Keratinocyte (primary cell): ENCODE results near the gene TGDS. TPM values are rescaled to one million over a fixed set of nuclear protein-coding genes. Genes with fewer than 3 reads are reported as not detected.

Source experiments
- DNase-seq: peaks from one replicate; pipeline ENCODE4 v3.0.0-alpha.2; 2011; ENCODE audit warnings: low read depth, missing footprints, low spot score
- FAIRE-seq: peaks from 2 replicates; lab custom pipeline; 2011; peaks lifted over from hg19 to GRCh38; lab: Jason Lieb, UNC
- H2AFZ ChIP-seq: 2 replicates; pipeline ENCODE4 v1.6.0; 2012; ENCODE audit warnings: low read length, control low read depth, inconsistent platforms; ENCODE audit not compliant: control insufficient read depth
- H3K27ac ChIP-seq: 2 replicates; pipeline ENCODE4 v1.5.1; 2011; ENCODE audit warnings: low read length; ENCODE audit not compliant: control insufficient read depth, insufficient read depth
- H3K27me3 ChIP-seq: 3 replicates; pipeline ENCODE4 v1.6.0; 2011; ENCODE audit warnings: low read length; ENCODE audit not compliant: control insufficient read depth, insufficient read depth; ENCODE audit errors: extremely low read depth
- H3K36me3 ChIP-seq, 2 experiments: 2 replicates in 1 of 2; 3 replicates in 1 of 2; pipeline ENCODE4 v1.5.1; 2011; ENCODE audit warnings: low read length in 2 of 2, mild to moderate bottlenecking in 1 of 2; ENCODE audit not compliant: control insufficient read depth in 2 of 2, insufficient read depth in 2 of 2; ENCODE audit errors: extremely low read depth in 1 of 2
- H3K4me1 ChIP-seq: 3 replicates; pipeline ENCODE4 v1.5.1; 2011; ENCODE audit warnings: low read length; ENCODE audit not compliant: control insufficient read depth, insufficient read depth; ENCODE audit errors: extremely low read depth
- H3K4me2 ChIP-seq: 3 replicates; pipeline ENCODE4 v1.6.0; 2011; ENCODE audit warnings: low read depth, low read length; ENCODE audit not compliant: control insufficient read depth, insufficient read depth; ENCODE audit errors: extremely low read depth
- H3K4me3 ChIP-seq, 3 experiments: fragments of 200-600 bp in 1 of 3; sonication (generic) in 1 of 3; 2 replicates in 2 of 3; 3 replicates in 1 of 3; pipeline ENCODE4 v1.5.1; 2011 to 2016; ENCODE audit warnings: low read length in 3 of 3, mild to moderate bottlenecking in 3 of 3, control low read depth in 2 of 3, inconsistent platforms in 1 of 3, low read depth in 1 of 3, mixed read lengths in 1 of 3, mixed run types in 1 of 3, moderate library complexity in 1 of 3; ENCODE audit not compliant: control insufficient read depth in 2 of 3, insufficient read depth in 2 of 3; ENCODE audit errors: extremely low read depth in 1 of 3
- H3K79me2 ChIP-seq: 2 replicates; pipeline ENCODE4 v1.6.0; 2012; ENCODE audit warnings: low read length; ENCODE audit not compliant: control insufficient read depth, insufficient read depth
- H3K9ac ChIP-seq: 3 replicates; pipeline ENCODE4 v1.6.0; 2011; ENCODE audit warnings: low read length; ENCODE audit not compliant: control insufficient read depth, insufficient read depth; ENCODE audit errors: extremely low read depth
- H3K9me1 ChIP-seq: 3 replicates; pipeline ENCODE4 v1.6.0; 2011; ENCODE audit warnings: low read length; ENCODE audit not compliant: control insufficient read depth, insufficient read depth; ENCODE audit errors: extremely low read depth
- H3K9me3 ChIP-seq: 2 replicates; pipeline ENCODE4 v1.5.1; 2012; ENCODE audit warnings: low read depth, low read length; ENCODE audit not compliant: control insufficient read depth
- H4K20me1 ChIP-seq: 3 replicates; pipeline ENCODE4 v1.6.0; 2011; ENCODE audit warnings: low read length; ENCODE audit not compliant: control insufficient read depth, insufficient read depth; ENCODE audit errors: extremely low read depth
- CTCF ChIP-seq, 3 experiments: IDR thresholded peaks in 1 of 3; conservative IDR thresholded peaks in 1 of 3; optimal IDR thresholded peaks in 1 of 3; 2 replicates in 2 of 3; 3 replicates in 1 of 3; pipeline versions ENCODE3 to v1.5.1; 2011; ENCODE audit warnings: low read length in 3 of 3, mild to moderate bottlenecking in 3 of 3, moderate library complexity in 2 of 3, control low read depth in 1 of 3, inconsistent platforms in 1 of 3; ENCODE audit not compliant: insufficient read depth in 2 of 3; ENCODE audit errors: extremely low read depth in 1 of 3
- EZH2 ChIP-seq: IDR thresholded peaks from one replicate; pipeline ENCODE4 v1.6.1; 2012; ENCODE audit warnings: inconsistent platforms, mild to moderate bottlenecking, low read length, moderate library complexity
- dilution Hi-C: fragments of 300-500 bp; cut with MboI; formaldehyde crosslinking; loops from one replicate; pipeline ENCODE4 v1.7.0; 2020; ENCODE audit warnings: low sequenced_read_pairs; ENCODE audit not compliant: extremely low pct_ligation_motif_present
- polyA plus RNA-seq, 5 experiments: library from polyadenylated mRNA; depleted of rRNA in 3 of 5; stranded (reverse) in 3 of 5; stranded (forward) in 1 of 5; unstranded in 1 of 5; fragments of >200 nt; gene quantifications; 1 replicate in 1 of 5; 2 replicates in 3 of 5; 3 replicates in 1 of 5; pipeline versions ENCODE4 v1.2.1 to v1.2.3, GENCODE V29; 2011 to 2012; ENCODE audit warnings: missing spikeins in 2 of 5, low read depth in 1 of 5, low replicate concordance in 1 of 5

The TGDS gene
- polyA plus RNA-seq, 1 donor (not counting 4 experiments of a cell fraction or from before 2014, with no cell fraction given) = 19.4 TPM

- Histone ChIP-seq H3K9me1 (no peaks in the 10 kb centered on the region), H3K9ac (no peak overlapping the region), H2AFZ (no peak overlapping the region), H3K4me1 (no peaks in the 10 kb centered on the region), H3K4me3 (no peak overlapping the region), H3K4me2 (no peak overlapping the region), H3K27ac (no peak overlapping the region), H3K79me2 (no peaks in the 10 kb centered on the region), H3K9me3 (no peaks in the 10 kb centered on the region), H3K36me3 (peaks cover 0 to 3% of the 10 kb centered on the region in 2 experiments), H3K27me3 (no peaks in the 10 kb centered on the region), H4K20me1 (no peaks in the 10 kb centered on the region)
- DNase-seq (no peak), FAIRE-seq (no peak)
- no peak for TF ChIP-seq EZH2
- TF ChIP-seq CTCF (optimal IDR thresholded peaks at IDR 0.05 in 1 of 3, IDR thresholded peaks at IDR 0.05 in 1 of 3, conservative IDR thresholded peaks at IDR 0.05 in 1 of 3; ENCODE audit: extremely low read depth in 1 of 3, insufficient read depth in 2 of 3, low read length in 3 of 3) = no peak
- dilution Hi-C loops = no loop called here
These were observed 35.8 kb downstream of the TGDS start for GRCh38 chr13:94560116-94560515.

GRCh38 chr13:94559222-94559795 lies 36.6 kb downstream of the TGDS start:
- no peak overlapping the region for H3K9ac ChIP-seq
- no peaks in the 10 kb centered on the region for H3K4me1 ChIP-seq
- H3K9me1 ChIP-seq = no peaks in the 10 kb centered on the region
- H4K20me1 ChIP-seq = no peaks in the 10 kb centered on the region
- H3K9me3 ChIP-seq = no peaks in the 10 kb centered on the region
- H3K36me3 ChIP-seq = peaks cover 0 to 3% of the 10 kb centered on the region in 2 experiments
- no peak overlapping the region for H3K27ac ChIP-seq
- H2AFZ ChIP-seq = no peak overlapping the region
- TF ChIP-seq EZH2 = no peak
- no peak overlapping the region for H3K4me2 ChIP-seq
- dilution Hi-C loops = no loop called here
- H3K27me3 ChIP-seq = no peaks in the 10 kb centered on the region
- H3K4me3 ChIP-seq = no peak overlapping the region
- FAIRE-seq = no peak
- no peaks in the 10 kb centered on the region for H3K79me2 ChIP-seq
- no peak for DNase-seq

- no peaks in the 10 kb centered on the region for H4K20me1 ChIP-seq
- no peak overlapping the region for H3K4me3 ChIP-seq
- no peak overlapping the region for H2AFZ ChIP-seq
- TF ChIP-seq EZH2 (no peak), CTCF (optimal IDR thresholded peaks at IDR 0.05 in 1 of 3, IDR thresholded peaks at IDR 0.05 in 1 of 3, conservative IDR thresholded peaks at IDR 0.05 in 1 of 3; ENCODE audit: extremely low read depth in 1 of 3, insufficient read depth in 2 of 3, low read length in 3 of 3) (no peak)
- no peaks in the 10 kb centered on the region for H3K79me2 ChIP-seq
- H3K4me1 ChIP-seq = no peaks in the 10 kb centered on the region
- dilution Hi-C loops = no loop called here
- DNase-seq = no peak
- no peak overlapping the region for H3K9ac ChIP-seq
- H3K36me3 ChIP-seq = peaks cover 0 to 3% of the 10 kb centered on the region in 2 experiments
- no peaks in the 10 kb centered on the region for H3K9me3 ChIP-seq
- no peak overlapping the region for H3K27ac ChIP-seq
- no peaks in the 10 kb centered on the region for H3K27me3 ChIP-seq
- no peaks in the 10 kb centered on the region for H3K9me1 ChIP-seq
- no peak overlapping the region for H3K4me2 ChIP-seq
- FAIRE-seq = no peak
These were observed 37.2 kb downstream of the TGDS start for GRCh38 chr13:94558716-94559115.
